ENCODE data around the gene NR2E1.

Gene NR2E1
- 0 reads per million in 2 donors for total RNA-seq

DNA sequence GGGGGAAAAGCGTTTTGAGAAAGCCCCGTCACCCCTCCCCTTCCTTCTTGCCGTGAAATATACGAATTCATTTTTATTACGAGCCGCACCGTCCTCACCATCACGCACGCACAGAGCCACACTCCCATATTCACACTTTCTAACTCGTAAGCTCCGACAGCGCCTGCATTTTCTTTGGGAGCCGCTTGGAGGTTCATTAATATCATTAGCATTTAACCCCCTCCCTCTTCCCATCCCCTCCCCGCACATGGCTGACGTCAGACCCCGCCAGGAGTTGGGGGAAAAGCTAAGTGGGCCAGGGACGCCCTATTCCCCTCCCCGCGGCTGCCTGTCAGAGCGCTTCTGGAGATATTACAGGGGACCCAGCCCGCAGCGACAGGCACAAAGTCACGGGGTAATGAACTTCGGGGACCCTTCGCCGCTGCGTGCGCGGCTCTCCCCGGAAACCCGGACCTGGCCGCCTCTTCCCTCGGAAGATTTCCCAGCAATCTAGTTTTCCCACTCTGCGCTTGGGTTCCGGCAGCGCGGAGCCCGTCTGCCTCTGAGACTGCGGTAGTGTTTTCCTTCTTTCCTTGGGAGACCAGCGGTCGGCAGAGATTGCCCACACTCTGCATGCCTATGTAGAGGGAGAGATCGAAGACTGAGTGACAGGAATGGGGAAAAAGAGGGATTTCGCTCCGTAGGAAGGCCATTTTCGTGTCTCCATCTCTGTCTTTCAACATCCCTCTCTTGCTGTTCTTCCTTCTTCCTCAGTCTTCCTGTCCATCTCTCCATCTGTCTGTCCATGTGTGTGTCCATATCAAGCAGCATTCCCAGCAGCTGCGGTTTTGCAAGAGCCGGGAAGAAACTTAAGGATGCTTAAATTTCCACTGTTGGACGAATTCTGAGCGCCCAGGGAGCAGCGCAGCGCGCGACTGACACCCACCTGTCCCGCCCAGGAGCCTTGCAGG lies at the start of gene NR2E1:
NR2E1 (plus strand) TSS at position 309 of the 950 bp plus-strand sequence. CDS start 744 bp downstream, outside the sequence.
- no peak for DNase-seq

DNA sequence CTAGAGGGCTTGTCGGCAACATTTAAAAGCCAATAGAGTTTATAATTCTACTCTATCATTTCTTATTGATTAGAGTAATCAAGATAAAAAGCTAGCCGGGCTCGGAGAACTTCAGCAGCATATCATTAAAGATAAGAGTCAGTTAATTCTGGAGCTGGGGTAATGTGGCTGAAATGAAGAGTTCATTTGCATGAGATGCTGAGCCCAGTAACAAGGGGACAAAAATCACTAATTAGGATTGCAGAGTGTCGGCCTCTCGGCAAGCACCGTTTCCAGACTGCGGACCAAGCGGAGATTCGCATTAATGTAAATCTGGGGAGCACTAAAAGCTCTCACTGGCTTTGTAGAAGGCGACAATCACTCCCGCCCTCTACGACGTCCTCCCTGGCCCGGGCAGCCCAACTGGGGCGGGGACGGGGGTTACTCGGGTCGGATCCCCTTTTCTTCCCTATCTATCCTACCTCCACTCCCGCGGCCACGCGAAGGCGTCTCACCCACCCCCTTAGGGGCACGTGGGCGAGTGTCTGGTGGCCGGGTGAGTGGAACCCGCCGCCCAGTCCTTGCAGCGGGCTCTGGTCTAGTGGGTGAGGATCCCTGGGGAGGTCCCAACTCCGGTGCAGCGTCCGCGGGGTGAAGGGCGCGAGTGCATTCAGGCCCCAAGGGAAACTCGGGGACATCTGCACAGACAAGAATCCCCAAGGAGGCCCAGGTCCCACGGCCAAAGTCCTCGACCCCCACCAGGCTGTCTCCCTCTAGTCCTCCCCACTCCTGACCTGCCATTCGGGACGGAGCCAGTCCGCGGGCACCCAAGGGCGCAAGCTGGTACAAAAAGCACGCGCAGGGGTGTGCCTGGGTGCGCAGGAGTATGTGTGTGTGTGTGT lies 49.0 kb upstream of the NR2E1 start:
- no peak for DNase-seq

DNA sequence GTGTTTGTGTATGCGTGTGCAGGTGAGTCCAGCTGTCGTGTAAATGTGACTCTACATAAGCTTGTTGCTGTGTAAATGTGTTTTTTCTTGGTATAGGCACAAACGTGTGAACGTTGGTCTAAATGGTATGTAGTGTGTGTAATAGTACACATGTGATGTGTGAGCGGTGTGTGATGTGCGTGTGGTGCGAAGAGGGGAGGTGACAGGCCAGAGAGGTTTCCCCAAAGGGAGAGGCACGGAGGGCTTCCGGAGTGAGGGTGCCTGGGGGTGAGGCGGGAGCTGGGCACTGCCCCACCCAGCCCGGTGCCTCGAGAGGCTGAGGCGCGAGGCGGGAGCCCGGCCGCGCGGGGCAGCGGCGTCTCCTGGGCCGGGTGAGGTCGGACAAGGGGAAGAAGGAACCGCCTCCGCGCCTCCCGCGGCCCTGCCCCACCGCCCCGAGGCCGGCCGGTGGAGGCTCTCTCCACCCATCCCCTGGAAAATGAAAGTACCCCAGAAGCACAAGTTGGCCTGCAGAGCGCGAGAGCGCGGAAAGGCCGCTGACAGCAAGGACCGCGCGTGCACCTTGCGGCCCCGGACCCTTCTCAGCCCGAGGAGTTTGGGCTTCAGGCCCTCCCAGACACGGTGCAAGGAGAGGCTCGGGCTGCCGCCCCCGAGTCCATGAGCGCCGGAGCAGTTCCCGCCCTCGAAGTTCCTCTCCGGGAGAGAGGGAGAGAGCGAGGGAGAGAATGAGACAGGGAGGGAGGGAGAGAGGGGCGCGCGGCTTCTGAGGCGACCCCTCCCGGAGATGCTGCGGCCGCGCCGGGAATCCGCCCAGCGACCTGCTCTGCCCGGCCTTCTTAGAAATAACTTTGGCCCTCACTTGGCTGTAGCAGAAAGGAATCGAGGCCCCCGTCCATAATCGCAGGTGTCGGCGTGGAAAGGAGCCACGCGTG lies 48.1 kb upstream of the NR2E1 start:
- no peak for DNase-seq

DNA sequence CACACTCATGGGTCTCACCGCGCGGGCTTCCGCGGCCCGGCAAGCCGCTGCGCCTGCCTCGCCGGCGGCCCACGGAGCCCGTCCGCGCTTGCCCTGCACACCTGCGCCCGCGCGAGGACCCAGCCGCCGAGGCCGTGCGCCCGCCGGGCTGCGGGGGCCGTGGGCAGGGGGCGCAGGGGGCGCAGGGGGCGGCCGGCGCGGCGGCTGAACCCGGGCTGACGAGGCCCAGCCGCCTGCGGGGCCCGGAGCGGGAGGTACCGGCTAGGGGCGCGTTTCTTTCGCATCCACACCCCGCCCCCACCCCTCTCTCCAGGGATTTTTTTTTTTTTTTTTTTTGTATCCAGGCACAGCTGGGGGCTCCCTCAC lies 47.5 kb upstream of the NR2E1 start:
- no peak for DNase-seq

DNA sequence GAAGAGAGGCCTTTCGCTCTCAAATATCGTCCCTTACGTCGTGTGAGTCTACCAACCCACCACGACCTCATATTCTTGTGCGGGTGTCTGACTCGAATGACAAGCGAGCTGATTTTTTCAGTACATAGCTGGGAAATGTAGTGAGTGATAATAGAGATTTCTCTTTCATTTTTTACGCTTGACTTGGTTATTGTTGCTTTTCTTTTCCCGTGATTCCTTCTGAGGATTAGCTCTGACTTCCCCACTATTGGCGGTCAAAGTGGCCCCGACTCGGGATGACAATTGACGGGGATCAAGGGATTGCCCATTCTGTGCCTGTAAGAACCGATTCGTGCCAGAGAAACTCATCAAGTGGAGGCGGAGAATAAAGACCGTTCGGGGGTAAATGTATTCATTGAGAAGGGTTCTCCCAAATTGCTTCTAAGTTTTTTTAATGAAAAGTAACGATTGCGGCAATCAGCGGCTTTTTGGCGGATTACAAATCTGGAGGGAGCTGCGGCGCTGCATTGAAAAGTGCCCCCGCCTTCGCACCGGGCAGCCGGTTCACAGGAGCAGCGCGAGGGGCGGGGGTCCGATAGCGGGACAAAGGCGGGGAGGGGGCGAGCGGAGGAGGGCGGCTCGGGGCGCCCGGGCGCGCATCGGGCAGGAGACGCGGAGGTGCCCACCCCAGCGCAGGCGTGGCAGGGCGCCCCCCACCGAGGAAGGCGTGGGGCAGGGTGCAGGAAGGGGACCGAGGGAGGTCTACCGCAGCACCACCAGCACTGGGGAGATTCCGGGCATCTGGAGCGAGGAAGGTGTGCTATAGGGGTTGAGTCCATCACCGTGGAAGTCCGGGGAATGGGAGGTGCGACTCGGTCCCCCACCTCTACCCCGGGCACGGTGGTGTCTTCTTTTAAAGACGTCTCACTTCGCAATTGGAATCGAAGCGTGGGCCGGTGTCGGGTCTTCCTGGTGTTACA lies 46.7 kb upstream of the NR2E1 start:
- DNase-seq: no peak

DNA sequence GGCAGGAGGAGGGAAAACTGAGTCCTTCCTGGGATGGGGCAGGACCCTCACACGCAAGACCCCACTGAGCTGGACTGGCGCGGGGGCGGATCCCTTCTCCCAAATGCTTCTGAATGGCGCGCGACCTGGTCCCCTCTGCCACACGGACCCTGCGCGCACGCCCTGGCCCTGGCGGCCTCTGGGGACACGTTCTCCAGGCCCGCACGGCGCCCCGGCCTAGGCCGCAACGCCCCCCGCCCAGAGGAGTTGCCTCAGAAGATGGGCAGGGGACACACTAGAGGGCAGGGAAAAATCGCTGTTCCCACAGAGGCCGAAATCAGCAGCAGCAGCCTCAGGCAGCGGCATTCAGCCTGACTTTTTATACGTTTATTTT lies 46.1 kb upstream of the NR2E1 start:
- no peak for DNase-seq

DNA sequence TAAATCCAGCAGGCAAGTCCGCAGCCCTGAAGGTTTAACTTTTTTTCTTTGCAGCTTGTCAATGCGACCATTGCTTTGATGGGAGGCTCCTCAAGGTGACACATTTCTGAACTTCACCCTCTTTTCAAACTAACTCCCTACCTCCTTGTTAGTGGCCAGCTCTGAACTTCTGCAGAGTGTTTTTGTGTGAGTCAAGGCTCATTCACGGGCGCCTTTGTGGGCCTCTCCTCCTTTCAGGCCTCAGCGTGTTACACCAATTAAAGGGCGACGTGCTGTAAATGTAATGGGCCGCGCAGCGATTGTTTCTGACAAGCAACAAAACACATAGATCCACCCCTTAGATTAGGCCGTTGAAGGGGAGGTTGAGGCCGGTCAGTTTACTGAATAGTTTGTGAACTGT lies 45.5 kb upstream of the NR2E1 start:
- no peak for DNase-seq

DNA sequence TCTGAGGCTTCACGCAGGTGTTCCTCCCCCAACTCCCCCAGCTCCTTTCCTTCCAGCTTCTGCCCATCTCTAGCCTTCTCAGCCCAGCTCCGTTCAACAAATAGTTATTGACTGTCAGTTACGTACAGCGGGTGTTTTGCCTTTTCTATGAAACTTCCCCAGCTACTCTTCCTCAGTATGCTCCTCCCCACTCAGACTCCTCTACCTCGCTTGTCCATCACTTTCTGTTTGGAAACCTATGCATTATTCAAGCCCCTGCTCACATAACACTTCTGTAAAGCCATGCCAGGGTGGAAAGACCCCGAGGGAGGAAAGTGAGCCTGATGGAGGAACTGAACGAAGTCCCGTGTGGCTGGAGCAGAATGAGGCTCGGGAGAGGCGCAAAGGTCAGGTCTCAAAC lies 44.2 kb upstream of the NR2E1 start:
- DNase-seq: no peak

DNA sequence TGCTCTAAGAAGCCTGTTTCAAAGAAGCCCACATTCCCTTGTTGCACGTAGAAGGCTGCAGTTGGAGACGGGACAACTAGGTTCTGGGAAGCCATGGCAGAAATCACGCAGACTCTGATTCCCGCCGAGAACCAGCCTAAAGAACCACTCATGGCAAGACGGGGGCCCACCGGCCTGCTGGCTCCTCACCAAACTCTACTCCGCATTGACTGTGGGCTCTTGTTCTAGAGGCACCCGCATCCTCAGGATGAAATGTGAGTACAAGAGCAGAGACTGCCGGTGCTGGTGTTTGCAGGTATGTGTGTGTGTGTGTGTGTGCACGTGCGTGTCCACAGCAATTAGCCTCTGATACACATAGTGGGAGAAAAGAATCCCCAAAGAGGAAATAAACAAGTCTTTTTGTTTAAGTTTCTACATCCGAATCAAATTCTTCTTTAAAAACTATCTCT lies 42.3 kb upstream of the NR2E1 start:
- DNase-seq: no peak

DNA sequence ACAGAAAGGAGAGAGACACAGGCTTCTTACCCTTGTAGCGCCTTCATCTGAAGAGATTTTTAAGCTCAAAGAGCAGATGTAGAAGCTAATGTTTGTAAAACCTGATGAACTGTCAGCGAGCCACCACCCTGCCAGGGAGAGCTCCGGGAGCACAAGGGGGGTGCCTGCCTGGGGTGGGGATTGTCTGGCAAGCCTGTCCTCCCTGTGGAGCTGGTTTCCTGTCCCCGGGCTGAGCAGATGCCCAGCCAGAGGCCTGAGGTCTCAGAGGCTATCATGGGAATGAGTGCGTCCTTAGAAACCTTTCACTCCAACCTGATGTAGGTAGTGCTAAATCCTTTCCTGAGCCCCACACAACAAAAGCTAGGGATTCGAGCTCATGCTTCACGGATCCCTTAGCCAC lies 41.9 kb upstream of the NR2E1 start:
- DNase-seq: no peak

DNA sequence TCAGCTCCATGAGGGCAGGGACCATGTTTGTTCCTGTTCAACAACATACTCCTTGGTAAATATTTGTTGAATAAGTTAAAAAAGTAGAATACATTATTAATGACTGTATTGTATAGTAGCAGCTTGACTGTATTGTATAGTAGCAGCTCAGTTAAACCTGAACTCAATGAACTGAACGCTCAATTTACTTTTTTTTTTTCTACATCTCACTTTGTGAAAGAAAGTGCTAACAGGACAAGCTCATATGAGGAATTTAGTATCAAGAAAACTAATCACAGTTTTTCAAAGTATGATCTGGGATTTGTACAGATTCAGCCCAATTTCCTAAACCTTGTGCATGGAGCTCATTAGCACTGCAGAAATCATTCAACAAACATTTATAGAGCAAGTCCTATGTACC lies 38.8 kb upstream of the NR2E1 start:
- DNase-seq: no peak

DNA sequence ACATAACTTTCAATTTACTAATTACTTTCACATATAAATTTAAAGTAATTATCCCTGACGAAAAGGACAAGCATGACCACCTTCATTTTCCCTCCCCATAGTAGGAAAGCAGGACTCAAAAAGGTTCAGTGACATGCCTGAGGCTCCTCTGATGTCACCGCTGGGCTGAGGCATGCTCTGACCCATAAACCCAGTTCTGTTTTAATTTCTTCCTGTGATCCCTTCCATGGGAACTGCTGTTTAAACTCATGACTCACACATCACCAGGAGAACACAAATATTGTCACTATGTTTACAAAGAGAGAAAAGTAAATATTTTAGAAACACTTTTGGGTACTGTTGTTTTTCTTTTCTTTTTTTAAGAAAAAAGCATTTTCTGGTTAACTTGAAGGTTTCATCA lies 38.0 kb upstream of the NR2E1 start:
- no peak for DNase-seq

DNA sequence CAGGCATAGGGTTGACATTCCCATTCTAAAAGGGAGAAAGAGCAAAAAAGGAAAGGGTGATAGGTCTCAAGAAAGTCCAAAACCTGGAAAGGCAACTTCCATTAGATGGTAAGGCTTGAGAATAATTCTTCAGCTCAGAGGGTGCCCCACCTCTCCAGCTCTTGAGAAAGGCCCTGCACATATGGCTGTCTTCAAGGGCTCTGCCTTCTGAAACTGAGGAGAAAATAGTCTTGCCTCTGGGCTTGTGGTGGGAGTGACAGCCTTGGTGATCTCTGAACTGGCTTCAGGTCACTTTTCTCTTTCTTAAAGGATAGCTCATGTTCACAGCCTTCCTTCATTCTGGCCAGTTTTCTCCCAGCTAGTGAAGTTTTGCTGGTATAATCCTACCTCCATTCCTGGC lies 35.6 kb upstream of the NR2E1 start:
- DNase-seq: no peak

DNA sequence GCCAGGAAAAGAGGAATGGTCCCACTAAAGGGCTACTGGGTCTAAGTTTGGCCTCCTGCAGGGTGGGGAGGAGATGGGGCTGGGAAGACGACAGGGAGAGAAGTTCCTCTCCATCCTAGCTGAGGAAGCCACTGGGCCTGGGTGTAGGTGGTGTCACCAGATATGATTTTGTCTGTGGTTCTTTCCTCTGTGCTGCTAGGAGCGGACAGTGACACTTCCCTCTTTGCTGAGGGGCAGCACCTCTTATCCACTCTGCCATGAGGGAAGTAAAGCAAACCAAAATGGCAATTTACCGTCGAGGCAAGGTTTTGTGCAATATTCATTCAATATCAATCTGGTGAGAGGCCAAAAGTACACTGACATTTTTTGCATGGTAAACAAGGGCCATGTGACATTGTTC lies 33.0 kb upstream of the NR2E1 start:
- DNase-seq: no peak

DNA sequence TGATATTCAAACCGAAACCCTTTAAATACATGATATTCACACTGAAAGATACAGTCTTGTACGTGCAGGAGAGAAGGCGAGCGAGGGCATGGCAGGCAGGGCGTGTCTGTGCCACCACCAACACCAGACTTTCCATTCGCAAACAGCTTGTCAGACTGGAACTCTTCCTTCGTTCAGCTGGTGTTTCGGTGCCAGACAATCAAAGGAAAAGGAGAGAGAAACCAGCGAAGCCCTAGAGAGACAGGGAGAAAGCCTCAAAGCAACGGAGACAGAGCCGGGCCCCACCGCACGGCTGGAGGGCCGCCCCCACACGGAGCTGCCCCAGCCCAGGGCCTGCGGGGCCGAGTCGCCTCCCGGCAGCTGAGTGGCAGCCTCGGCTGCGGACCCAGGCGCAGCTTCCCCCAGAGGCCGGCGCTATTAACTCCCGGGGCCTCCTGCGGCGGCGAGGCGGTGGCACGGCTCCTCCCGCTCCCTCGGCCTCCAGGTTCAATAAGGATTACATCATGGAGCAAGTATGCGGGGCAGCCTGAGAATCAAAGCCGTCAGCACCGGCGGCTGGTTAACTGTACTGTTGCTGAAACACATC lies 32.1 kb upstream of the NR2E1 start:
- DNase-seq: no peak

DNA sequence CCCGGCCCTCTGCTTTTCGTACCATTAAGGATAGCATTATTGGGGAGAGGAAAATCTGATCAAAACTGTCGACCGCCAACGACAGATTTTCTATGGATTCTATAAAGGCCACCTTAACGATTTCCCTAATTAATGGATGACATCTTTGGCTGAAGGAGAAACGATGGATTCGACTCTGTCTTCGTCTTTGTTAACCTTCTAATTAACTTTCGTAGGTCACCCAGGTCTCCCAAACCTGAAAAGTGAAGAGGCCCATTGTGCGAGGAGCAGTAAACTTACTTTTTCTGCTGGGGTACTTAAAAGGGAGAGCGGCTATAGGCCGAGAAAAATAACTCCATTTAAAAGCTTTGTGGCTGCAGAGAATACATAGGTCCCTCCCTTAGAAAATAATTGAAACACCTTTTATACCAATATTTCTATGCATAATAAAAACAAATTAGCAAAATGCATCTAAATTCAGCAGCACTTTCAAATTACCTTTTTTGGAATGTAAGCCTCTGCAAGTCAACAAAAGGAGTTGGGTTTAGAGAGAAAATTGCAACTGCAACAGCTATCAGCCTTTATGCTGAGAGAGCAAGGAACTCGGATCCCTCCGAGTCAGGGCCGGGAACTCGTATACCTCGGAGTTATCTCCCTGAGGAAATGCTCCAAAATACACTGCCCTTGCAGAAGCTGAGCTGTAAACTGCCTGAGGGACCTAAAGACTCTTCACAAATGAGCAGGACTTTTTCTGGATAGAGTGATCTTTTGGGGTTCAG lies 31.4 kb upstream of the NR2E1 start:
- no peak for DNase-seq

DNA sequence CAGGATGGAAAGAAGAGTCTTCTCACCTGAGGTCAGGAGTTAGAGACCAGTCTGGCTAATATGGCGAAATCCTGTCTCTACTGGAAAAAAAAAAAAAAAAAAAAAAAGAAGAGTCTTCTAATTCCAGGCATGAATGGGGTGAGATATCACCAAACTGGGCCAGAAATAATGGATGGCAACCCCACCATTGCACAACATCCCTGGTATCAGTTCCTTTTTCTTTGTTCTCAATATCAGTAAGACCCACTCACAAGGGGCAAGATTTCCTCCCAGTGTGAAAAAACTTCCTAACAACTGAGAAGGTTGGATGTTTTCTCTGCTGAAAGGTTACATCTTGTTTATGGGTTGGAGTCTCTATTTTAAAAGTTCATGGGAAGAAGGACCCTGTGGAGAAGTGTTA lies 23.6 kb upstream of the NR2E1 start:
- no peak for DNase-seq

DNA sequence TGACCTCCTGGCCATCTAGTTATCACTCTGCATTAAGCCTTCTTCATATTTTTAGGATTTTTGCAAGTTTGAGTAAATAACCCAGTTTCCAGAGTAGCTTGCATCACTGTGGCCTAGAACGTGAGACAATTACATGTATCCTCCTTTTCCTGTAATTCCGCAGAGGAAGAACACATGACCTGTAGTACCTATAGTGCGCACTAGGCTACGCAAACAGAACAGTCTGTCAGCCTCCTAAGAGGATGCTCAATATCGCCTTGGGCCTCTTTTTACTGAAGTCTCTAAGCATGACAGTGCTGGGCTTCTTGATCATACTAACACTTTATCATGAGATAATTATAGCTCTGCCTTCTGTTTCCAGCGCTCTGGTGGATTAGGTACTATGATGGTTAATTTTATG lies 20.2 kb upstream of the NR2E1 start:
- no peak for DNase-seq

DNA sequence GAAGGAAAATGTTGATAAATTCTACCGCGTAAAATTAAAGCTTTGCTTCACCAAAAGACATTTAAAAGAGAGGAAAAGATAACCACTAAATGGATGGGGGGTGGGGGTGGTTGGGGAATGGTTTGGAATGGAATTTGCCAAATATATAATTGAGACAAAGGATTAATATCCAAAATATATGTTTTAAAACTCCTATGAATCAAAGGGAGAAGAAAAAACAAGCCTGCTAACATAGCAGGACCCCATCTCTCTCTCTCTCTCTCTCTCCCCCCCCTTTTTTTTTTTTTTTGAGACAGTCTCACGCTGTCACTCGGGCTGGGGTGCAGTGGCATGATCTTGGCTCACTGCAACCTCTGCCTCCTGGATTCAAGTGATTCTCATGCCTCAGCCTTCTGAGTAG lies 13.4 kb upstream of the NR2E1 start:
- DNase-seq: no peak
